HepG2 (cell line): ENCODE data around the gene FCN3. TPM values are rescaled to one million over a fixed set of nuclear protein-coding genes. Genes with fewer than 3 reads are reported as not detected.

Experiments
- ADNP ChIP-seq: sonication (generic); formaldehyde crosslinking; IDR thresholded peaks from 2 replicates; pipeline ENCODE4 v1.4.0; 2020; ENCODE audit warnings: missing genetic modification reagents
- AHR ChIP-seq: IDR thresholded peaks from 2 replicates; pipeline ENCODE4 v1.6.1; 2018; ENCODE audit warnings: missing genetic modification reagents, missing compliant biosample characterization
- ATRX ChIP-seq: sonication (generic); formaldehyde crosslinking; IDR thresholded peaks from 2 replicates; pipeline ENCODE4 v1.4.0; 2020; ENCODE audit warnings: missing genetic modification reagents, borderline replicate concordance
- FOXP1 ChIP-seq, 2 experiments: fragments of 450-650 bp in 1 of 2; IDR thresholded peaks; 2 replicates each; pipeline ENCODE4 v1.6.1; 2017 to 2018; ENCODE audit warnings: antibody characterized with exemption in 1 of 2
- JARID2 ChIP-seq: sonication (generic); formaldehyde crosslinking; IDR thresholded peaks from 2 replicates; pipeline ENCODE4 v1.8.1; 2023; ENCODE audit warnings: missing genetic modification reagents, inconsistent platforms; ENCODE audit not compliant: insufficient replicate concordance
- MBNL3 ChIP-seq: fragments of 250-450 bp; sonication (Bioruptor Pico); conservative IDR thresholded peaks from 2 replicates; pipeline ENCODE4 v1.8.0; 2022; ENCODE audit warnings: mild to moderate bottlenecking, inconsistent platforms
- MED13 ChIP-seq: sonication (generic); formaldehyde crosslinking; IDR thresholded peaks from 2 replicates; pipeline ENCODE4 v1.5.0; 2020; ENCODE audit warnings: missing genetic modification reagents
- NBN ChIP-seq: fragments of 450-650 bp; conservative IDR thresholded peaks from 2 replicates; pipeline ENCODE4 v1.6.1; 2017
- NR2F2 ChIP-seq: IDR thresholded peaks from 2 replicates; pipeline ENCODE4 v1.6.1; 2012; ENCODE audit warnings: low read depth, inconsistent platforms, borderline replicate concordance
- PHF21A ChIP-seq: sonication (generic); formaldehyde crosslinking; IDR thresholded peaks from 2 replicates; pipeline ENCODE4 v1.5.0; 2020; ENCODE audit warnings: mild to moderate bottlenecking, missing genetic modification reagents
- SP5 ChIP-seq: IDR thresholded peaks from 2 replicates; pipeline ENCODE4 v1.6.1; 2016; ENCODE audit warnings: low read depth, borderline replicate concordance
- ZFYVE20 ChIP-seq: sonication (generic); formaldehyde crosslinking; IDR thresholded peaks from 2 replicates; pipeline ENCODE4 v1.8.0; 2023; ENCODE audit warnings: low read depth, mild to moderate bottlenecking, moderate library complexity, missing genetic modification reagents, borderline replicate concordance
- ZNF484 ChIP-seq: sonication (generic); formaldehyde crosslinking; IDR thresholded peaks from 2 replicates; pipeline ENCODE4 v1.5.1; 2020; ENCODE audit warnings: mild to moderate bottlenecking, low read depth, missing genetic modification reagents, borderline replicate concordance
- ZNF546 ChIP-seq: sonication (generic); formaldehyde crosslinking; conservative IDR thresholded peaks from 2 replicates; pipeline ENCODE4 v1.8.1; 2023; ENCODE audit warnings: mild to moderate bottlenecking, missing genetic modification reagents
- ZNF572 ChIP-seq: sonication (generic); formaldehyde crosslinking; IDR thresholded peaks from 2 replicates; pipeline ENCODE4 v1.5.1; 2020; ENCODE audit warnings: mild to moderate bottlenecking, missing genetic modification reagents
- ZNF777 ChIP-seq: sonication (generic); formaldehyde crosslinking; IDR thresholded peaks from 2 replicates; pipeline ENCODE4 v1.4.0; 2020; ENCODE audit warnings: missing genetic modification reagents
- ZSCAN30 ChIP-seq: sonication (generic); formaldehyde crosslinking; IDR thresholded peaks from 2 replicates; pipeline ENCODE4 v1.5.0; 2020; ENCODE audit warnings: mild to moderate bottlenecking, missing genetic modification reagents
- polyA plus RNA-seq, 8 experiments: library from polyadenylated mRNA; depleted of rRNA in 3 of 8; stranded (reverse) in 7 of 8; unstranded in 1 of 8; fragments of >200 nt; fragmentation: Illumina TruSeq in 4 of 8; extraction: Trizol in 4 of 8; gene quantifications; 2 replicates each; pipeline versions ENCODE4 v1.2.1 to v1.2.3, GENCODE V29; 2011 to 2016; ENCODE audit warnings: low read depth in 4 of 8, missing spikeins in 1 of 8, mixed read lengths in 1 of 8; ENCODE audit not compliant: insufficient read depth in 1 of 8
- total RNA-seq, 5 experiments: library from RNA; depleted of rRNA; stranded (reverse); fragments of >200 nt; fragmentation: Illumina TruSeq; extraction: Trizol; gene quantifications; 2 replicates each; pipeline ENCODE4 v1.2.3, GENCODE V29; 2016; ENCODE audit warnings: low read depth in 1 of 5
- TF ChIP-seq, protein P1 (sequence below): sonication (generic); formaldehyde crosslinking; IDR thresholded peaks from 2 replicates; pipeline ENCODE4 v1.4.0; 2020; ENCODE audit warnings: missing genetic modification reagents
- TF ChIP-seq, protein P2 (sequence below): sonication (generic); formaldehyde crosslinking; IDR thresholded peaks from 2 replicates; pipeline ENCODE4 v1.4.0; 2020; ENCODE audit warnings: missing genetic modification reagents
- TF ChIP-seq, protein P3 (sequence below): sonication (generic); formaldehyde crosslinking; IDR thresholded peaks from 2 replicates; pipeline ENCODE4 v1.8.0; 2022; ENCODE audit warnings: mild to moderate bottlenecking, missing genetic modification reagents
- TF ChIP-seq, protein P4 (sequence below): sonication (generic); formaldehyde crosslinking; conservative IDR thresholded peaks from 2 replicates; pipeline ENCODE4 v1.4.0; 2020; ENCODE audit warnings: missing genetic modification reagents
- TF ChIP-seq, protein P5 (sequence below): sonication (generic); formaldehyde crosslinking; IDR thresholded peaks from 2 replicates; pipeline ENCODE4 v1.4.0; 2020; ENCODE audit warnings: missing genetic modification reagents, low read depth, mild to moderate bottlenecking, borderline replicate concordance

The FCN3 gene
- total and polyA plus RNA-seq, 2 of the 13 experiments (the other 11 are each of a cell fraction or from before 2014, with no cell fraction given), result not detected

DNA sequence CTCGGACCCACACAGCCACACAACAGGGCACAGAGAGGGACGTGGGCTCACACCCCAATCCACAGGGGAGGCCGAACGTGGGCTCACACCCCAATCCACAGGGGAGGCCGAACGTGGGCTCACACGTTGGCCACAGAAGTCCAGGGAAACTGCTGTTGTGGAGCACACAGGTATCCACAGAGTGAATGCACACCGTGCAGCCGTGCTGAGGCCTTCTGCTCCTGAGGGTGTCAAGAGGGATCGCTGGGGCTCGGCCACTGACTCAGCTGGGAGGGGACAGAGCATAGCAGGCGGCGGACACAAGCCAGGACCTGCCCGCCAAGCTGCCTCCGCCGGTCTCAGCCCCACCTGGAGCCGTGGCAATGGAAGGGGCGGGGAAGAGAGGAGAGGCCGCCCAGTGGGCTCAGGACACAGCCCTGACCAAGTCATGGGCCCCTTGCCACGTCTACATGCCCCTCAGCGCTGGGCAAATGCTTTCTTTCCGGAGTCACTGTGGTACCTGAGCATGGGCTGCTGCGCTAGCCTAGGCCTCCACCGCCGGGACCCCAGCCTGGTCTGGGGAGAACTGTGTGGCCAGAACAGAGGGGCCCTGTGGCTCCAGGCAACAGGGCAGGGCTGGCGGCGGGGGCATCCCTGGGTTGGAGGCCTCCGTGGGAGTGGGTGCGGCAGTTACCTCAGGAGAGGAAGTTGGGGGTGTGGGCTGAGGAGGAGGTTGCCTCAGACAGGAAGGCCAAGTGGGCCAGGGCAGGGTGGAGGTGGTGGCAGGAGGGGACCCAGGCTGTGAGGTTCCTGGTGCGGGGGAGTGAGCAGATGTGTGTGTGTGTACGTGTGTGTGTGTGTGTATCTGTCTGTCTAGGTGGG is 31.6 kb downstream of the FCN3 start (continued):
- TF ChIP-seq, protein P1, sequence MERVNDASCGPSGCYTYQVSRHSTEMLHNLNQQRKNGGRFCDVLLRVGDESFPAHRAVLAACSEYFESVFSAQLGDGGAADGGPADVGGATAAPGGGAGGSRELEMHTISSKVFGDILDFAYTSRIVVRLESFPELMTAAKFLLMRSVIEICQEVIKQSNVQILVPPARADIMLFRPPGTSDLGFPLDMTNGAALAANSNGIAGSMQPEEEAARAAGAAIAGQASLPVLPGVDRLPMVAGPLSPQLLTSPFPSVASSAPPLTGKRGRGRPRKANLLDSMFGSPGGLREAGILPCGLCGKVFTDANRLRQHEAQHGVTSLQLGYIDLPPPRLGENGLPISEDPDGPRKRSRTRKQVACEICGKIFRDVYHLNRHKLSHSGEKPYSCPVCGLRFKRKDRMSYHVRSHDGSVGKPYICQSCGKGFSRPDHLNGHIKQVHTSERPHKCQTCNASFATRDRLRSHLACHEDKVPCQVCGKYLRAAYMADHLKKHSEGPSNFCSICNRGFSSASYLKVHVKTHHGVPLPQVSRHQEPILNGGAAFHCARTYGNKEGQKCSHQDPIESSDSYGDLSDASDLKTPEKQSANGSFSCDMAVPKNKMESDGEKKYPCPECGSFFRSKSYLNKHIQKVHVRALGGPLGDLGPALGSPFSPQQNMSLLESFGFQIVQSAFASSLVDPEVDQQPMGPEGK, result 0 out of 2 replicates have a peak, but pooled peaks have one; percentile 9
- no peak for TF ChIP-seq ADNP (CRISPR knock-in tag)
- TF ChIP-seq FOXP1 (IDR thresholded peaks at IDR 0.05), result no peak
- no peak for TF ChIP-seq FOXP1 (CRISPR knock-in tag; IDR thresholded peaks at IDR 0.05)
- no peak; the same call in 1 of the 2 replicates for TF ChIP-seq ZNF546
- TF ChIP-seq, protein P2, sequence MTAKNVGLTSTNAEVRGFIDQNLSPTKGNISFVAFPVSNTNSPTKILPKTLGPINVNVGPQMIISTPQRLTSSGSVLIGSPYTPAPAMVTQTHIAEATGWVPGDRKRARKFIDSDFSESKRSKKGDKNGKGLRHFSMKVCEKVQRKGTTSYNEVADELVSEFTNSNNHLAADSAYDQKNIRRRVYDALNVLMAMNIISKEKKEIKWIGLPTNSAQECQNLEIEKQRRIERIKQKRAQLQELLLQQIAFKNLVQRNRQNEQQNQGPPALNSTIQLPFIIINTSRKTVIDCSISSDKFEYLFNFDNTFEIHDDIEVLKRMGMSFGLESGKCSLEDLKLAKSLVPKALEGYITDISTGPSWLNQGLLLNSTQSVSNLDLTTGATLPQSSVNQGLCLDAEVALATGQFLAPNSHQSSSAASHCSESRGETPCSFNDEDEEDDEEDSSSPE (CRISPR knock-in tag), result peak; percentile 16; the same call in 1 of the 2 replicates
- TF ChIP-seq NBN, result no peak
- TF ChIP-seq AHR (CRISPR knock-in tag), result no peak
- 0 out of 2 replicates have a peak, but pooled peaks have one; percentile 50 for TF ChIP-seq ZNF572 (CRISPR knock-in tag)
- no peak for TF ChIP-seq ZFYVE20 (CRISPR knock-in tag)
- TF ChIP-seq, protein P3, sequence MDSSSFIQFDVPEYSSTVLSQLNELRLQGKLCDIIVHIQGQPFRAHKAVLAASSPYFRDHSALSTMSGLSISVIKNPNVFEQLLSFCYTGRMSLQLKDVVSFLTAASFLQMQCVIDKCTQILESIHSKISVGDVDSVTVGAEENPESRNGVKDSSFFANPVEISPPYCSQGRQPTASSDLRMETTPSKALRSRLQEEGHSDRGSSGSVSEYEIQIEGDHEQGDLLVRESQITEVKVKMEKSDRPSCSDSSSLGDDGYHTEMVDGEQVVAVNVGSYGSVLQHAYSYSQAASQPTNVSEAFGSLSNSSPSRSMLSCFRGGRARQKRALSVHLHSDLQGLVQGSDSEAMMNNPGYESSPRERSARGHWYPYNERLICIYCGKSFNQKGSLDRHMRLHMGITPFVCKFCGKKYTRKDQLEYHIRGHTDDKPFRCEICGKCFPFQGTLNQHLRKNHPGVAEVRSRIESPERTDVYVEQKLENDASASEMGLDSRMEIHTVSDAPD (CRISPR knock-in tag), result 0 out of 2 replicates have a peak, but pooled peaks have one; percentile 14
- TF ChIP-seq PHF21A (CRISPR knock-in tag), result no peak
- TF ChIP-seq, protein P4, sequence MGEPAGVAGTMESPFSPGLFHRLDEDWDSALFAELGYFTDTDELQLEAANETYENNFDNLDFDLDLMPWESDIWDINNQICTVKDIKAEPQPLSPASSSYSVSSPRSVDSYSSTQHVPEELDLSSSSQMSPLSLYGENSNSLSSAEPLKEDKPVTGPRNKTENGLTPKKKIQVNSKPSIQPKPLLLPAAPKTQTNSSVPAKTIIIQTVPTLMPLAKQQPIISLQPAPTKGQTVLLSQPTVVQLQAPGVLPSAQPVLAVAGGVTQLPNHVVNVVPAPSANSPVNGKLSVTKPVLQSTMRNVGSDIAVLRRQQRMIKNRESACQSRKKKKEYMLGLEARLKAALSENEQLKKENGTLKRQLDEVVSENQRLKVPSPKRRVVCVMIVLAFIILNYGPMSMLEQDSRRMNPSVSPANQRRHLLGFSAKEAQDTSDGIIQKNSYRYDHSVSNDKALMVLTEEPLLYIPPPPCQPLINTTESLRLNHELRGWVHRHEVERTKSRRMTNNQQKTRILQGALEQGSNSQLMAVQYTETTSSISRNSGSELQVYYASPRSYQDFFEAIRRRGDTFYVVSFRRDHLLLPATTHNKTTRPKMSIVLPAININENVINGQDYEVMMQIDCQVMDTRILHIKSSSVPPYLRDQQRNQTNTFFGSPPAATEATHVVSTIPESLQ (CRISPR knock-in tag), result no peak
- TF ChIP-seq, protein P5, sequence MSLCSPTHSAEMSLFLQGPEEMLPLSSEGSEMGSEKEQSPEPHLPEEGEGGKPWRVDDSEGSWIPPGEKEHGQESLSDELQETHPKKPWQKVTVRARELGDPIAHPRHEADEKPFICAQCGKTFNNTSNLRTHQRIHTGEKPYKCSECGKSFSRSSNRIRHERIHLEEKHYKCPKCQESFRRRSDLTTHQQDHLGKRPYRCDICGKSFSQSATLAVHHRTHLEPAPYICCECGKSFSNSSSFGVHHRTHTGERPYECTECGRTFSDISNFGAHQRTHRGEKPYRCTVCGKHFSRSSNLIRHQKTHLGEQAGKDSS, result no peak
- TF ChIP-seq ZNF777 (CRISPR knock-in tag), result no peak; the same call in none of the 2 replicates
- TF ChIP-seq MED13 (CRISPR knock-in tag), result no peak
- no peak for TF ChIP-seq ZNF484
- peak; percentile 43; the same call in 1 of the 2 replicates for TF ChIP-seq SP5
- no peak for TF ChIP-seq ZSCAN30 (CRISPR knock-in tag)
- TF ChIP-seq ATRX, result no peak
- no peak for TF ChIP-seq JARID2 (CRISPR knock-in tag)
- no peak for TF ChIP-seq MBNL3
- TF ChIP-seq NR2F2, result no peak
